Calu3 (cell line): ENCODE measurements around the gene ETHE1. TPM values are rescaled to one million over a fixed set of nuclear protein-coding genes. Genes with fewer than 3 reads are reported as not detected.

Experiments
- BruUV-seq: library from RNA; stranded (reverse); fragments of 400-500 nt; replicated peaks from 2 replicates; lab custom pipeline; 2021; lab: Mats Ljungman, UMichigan
- CTCF ChIA-PET: fragments of 300-600 bp; sonication (Branson Sonifier 250); formaldehyde crosslinking; loops from one replicate; lab custom pipeline; 2022; ENCODE audit warnings: antibody characterized with exemption; lab: Charles Lee
- DNase-seq: peaks from one replicate; pipeline ENCODE4 v3.0.0; 2022
- H3K27ac Mint-ChIP-seq: one replicate; pipeline ENCODE4 v1.8.0; 2022; ENCODE audit warnings: mixed read lengths; ENCODE audit not compliant: unreplicated experiment
- H3K27me3 Mint-ChIP-seq: one replicate; pipeline ENCODE4 v1.8.0; 2022; ENCODE audit warnings: mixed read lengths; ENCODE audit not compliant: unreplicated experiment
- H3K36me3 Mint-ChIP-seq: one replicate; pipeline ENCODE4 v1.8.0; 2022; ENCODE audit warnings: mild to moderate bottlenecking, moderate library complexity, mixed read lengths; ENCODE audit not compliant: insufficient read depth, unreplicated experiment
- H3K4me1 Mint-ChIP-seq: one replicate; pipeline ENCODE4 v1.8.0; 2022; ENCODE audit warnings: mild to moderate bottlenecking, low read depth, mixed read lengths; ENCODE audit not compliant: unreplicated experiment
- H3K4me3 Mint-ChIP-seq: one replicate; pipeline ENCODE4 v1.8.0; 2022; ENCODE audit warnings: mild to moderate bottlenecking, low read depth, moderate library complexity, mixed read lengths; ENCODE audit not compliant: unreplicated experiment
- H3K9me3 Mint-ChIP-seq: one replicate; pipeline ENCODE4 v1.8.0; 2022; ENCODE audit warnings: low read depth, mixed read lengths; ENCODE audit not compliant: unreplicated experiment
- CTCF ChIP-seq: fragments of 200-600 bp; IDR thresholded peaks from one replicate; pipeline ENCODE4 v1.8.0; 2022; ENCODE audit warnings: antibody characterized with exemption; ENCODE audit not compliant: unreplicated experiment
- intact Hi-C: fragments of 100-400 bp; cut with micrococcal nuclease; formaldehyde crosslinking; loops from one replicate; pipeline ENCODE4 v1.10.0; 2022; ENCODE audit not compliant: unreplicated experiment
- total RNA-seq: library from RNA; stranded (reverse); gene quantifications from 2 replicates; pipeline ENCODE4 v1.2.3, GENCODE V29; 2022

The ETHE1 gene
- total RNA-seq, 1 experiment from 2014 or later: 44.8 TPM

- Mint-ChIP-seq H3K27me3 (no peaks in the 10 kb centered on the region), H3K4me3 (peak overlapping the region; percentile 75), H3K9me3 (no peaks in the 10 kb centered on the region), H3K4me1 (peaks cover 46% of the 10 kb centered on the region), H3K36me3 (peaks cover 36% of the 10 kb centered on the region), H3K27ac (peak overlapping the region; percentile 37)
- DNase-seq: peak; percentile 94
- no TSS peak for BruUV-seq
- intact Hi-C loops: no loop called here
- TF ChIP-seq CTCF: no peak
- CTCF ChIA-PET: interaction anchor here (0.5 to 2.0 kb wide), 8 partner anchors 13 to 60 kb away, joined by 3 to 11 read pairs (median 6); partner anchors contain the start of gene PHLDB3
These were observed 63.4 kb downstream of the ETHE1 start for GRCh38 chr19:43463381-43464133.

GRCh38 chr19:43462785-43463380 is 64.1 kb downstream of the ETHE1 start:
- CTCF ChIA-PET: interaction anchor here (0.5 to 2.0 kb wide), 6 partner anchors 16 to 57 kb away, joined by 3 to 11 read pairs (median 6); partner anchors contain the start of gene PHLDB3
- Mint-ChIP-seq H3K27me3 (no peaks in the 10 kb centered on the region), H3K4me1 (peaks cover 39% of the 10 kb centered on the region), H3K4me3 (peak overlapping the region; percentile 75), H3K36me3 (peaks cover 33% of the 10 kb centered on the region), H3K9me3 (no peaks in the 10 kb centered on the region), H3K27ac (no peak overlapping the region)
- no peak for TF ChIP-seq CTCF
- intact Hi-C loops: no loop called here
- no peak for DNase-seq
- BruUV-seq: no TSS peak

- CTCF ChIA-PET: no interaction called here
These were observed 64.6 kb downstream of the ETHE1 start for GRCh38 chr19:43462383-43462782.

GRCh38 chr19:43461303-43461702 is 65.7 kb downstream of the ETHE1 start:
- peaks cover 26% of the 10 kb centered on the region for H3K36me3 Mint-ChIP-seq
- no peaks in the 10 kb centered on the region for H3K9me3 Mint-ChIP-seq
- peaks cover 26% of the 10 kb centered on the region for H3K4me1 Mint-ChIP-seq
- no peak overlapping the region for H3K27ac Mint-ChIP-seq
- BruUV-seq: no TSS peak
- intact Hi-C loops: no loop called here
- H3K4me3 Mint-ChIP-seq: no peak overlapping the region
- no peak for TF ChIP-seq CTCF
- no peaks in the 10 kb centered on the region for H3K27me3 Mint-ChIP-seq
- CTCF ChIA-PET: no interaction called here
- DNase-seq: no peak

More at GRCh38 chr19:43462383-43462782, 64.6 kb downstream of the ETHE1 start:
- H3K27me3 Mint-ChIP-seq: no peaks in the 10 kb centered on the region
- DNase-seq: no peak
- no peak overlapping the region for H3K27ac Mint-ChIP-seq
- TF ChIP-seq CTCF: no peak
- peaks cover 28% of the 10 kb centered on the region for H3K36me3 Mint-ChIP-seq
- intact Hi-C loops: no loop called here
- peaks cover 34% of the 10 kb centered on the region for H3K4me1 Mint-ChIP-seq
- peak overlapping the region; percentile 75 for H3K4me3 Mint-ChIP-seq
- BruUV-seq: no TSS peak
- H3K9me3 Mint-ChIP-seq: no peaks in the 10 kb centered on the region
